IPS-11a (cell line): ENCODE data around the gene TM2D3.
"Not testable (repeated sequence)": the region's sequence is repeated elsewhere in the genome, so short reads cannot be mapped to it uniquely, and the experiment has no call there.

Source experiments
- H3K4me3 ChIP-seq: one replicate; pipeline ENCODE4 v1.5.1; 2013; ENCODE audit warnings: low read depth, low read length, control low read depth

TM2D3 gene

GRCh38 chr15:101657968-101658784, 6.0 kb upstream of the TM2D3 start:
- no peak overlapping the region for H3K4me3 ChIP-seq

GRCh38 chr15:101657171-101657570, 5.0 kb upstream of the TM2D3 start:
- H3K4me3 ChIP-seq, result no peak overlapping the region

GRCh38 chr15:101654624-101655337, 2.6 kb upstream of the TM2D3 start:
- H3K4me3 ChIP-seq, result not testable (repeated sequence)

- H3K4me3 ChIP-seq, result no peak overlapping the region
Measured at GRCh38 chr15:101654171-101654570, 2.0 kb upstream of the TM2D3 start.

- H3K4me3 ChIP-seq, result peak overlapping the region; percentile 84
Measured at GRCh38 chr15:101652786-101653430, 727 bp upstream of the TM2D3 start.

- H3K4me3 ChIP-seq, result peak overlapping the region; percentile 84
Measured at GRCh38 chr15:101651554-101652097, 555 bp downstream of the TM2D3 start.

- no peak overlapping the region for H3K4me3 ChIP-seq
Measured at GRCh38 chr15:101650145-101650544, 2.0 kb downstream of the TM2D3 start.

GRCh38 chr15:101648356-101648755, 3.8 kb downstream of the TM2D3 start:
- H3K4me3 ChIP-seq, result no peak overlapping the region

GRCh38 chr15:101647251-101647650, 4.9 kb downstream of the TM2D3 start:
- H3K4me3 ChIP-seq, result no peak overlapping the region

GRCh38 chr15:101646672-101647071, 5.5 kb downstream of the TM2D3 start:
- no peak overlapping the region for H3K4me3 ChIP-seq

GRCh38 chr15:101642361-101642760, 9.8 kb downstream of the TM2D3 start:
- H3K4me3 ChIP-seq, result no peak overlapping the region

- H3K4me3 ChIP-seq, result no peak overlapping the region
Measured at GRCh38 chr15:101641894-101642293, 10.3 kb downstream of the TM2D3 start.

GRCh38 chr15:101641129-101641764, 10.9 kb downstream of the TM2D3 start:
- H3K4me3 ChIP-seq, result no peak overlapping the region

GRCh38 chr15:101639667-101640066, 12.5 kb downstream of the TM2D3 start:
- no peak overlapping the region for H3K4me3 ChIP-seq

- H3K4me3 ChIP-seq, result no peak overlapping the region
Measured at GRCh38 chr15:101637919-101638318, 14.3 kb downstream of the TM2D3 start.

GRCh38 chr15:101637516-101637915, 14.7 kb downstream of the TM2D3 start:
- H3K4me3 ChIP-seq, result no peak overlapping the region

- no peak overlapping the region for H3K4me3 ChIP-seq
Measured at GRCh38 chr15:101637038-101637437, 15.1 kb downstream of the TM2D3 start.

GRCh38 chr15:101635944-101636727, 16.0 kb downstream of the TM2D3 start:
- no peak overlapping the region for H3K4me3 ChIP-seq

- no peak overlapping the region for H3K4me3 ChIP-seq
Measured at GRCh38 chr15:101633356-101633755, 18.8 kb downstream of the TM2D3 start.

GRCh38 chr15:101626729-101627128, 25.5 kb downstream of the TM2D3 start:
- H3K4me3 ChIP-seq, result not testable (repeated sequence)
